Parathyroid adenoma (tissue), 2 donors: Measurements from ENCODE around the gene CFAP20DC.
A peak's percentile ranks its signal among the peaks of the same experiment; 100 is the strongest.

ENCODE experiments used
- H2AFZ ChIP-seq: fragments of 300-600 bp; sonication (generic); one replicate; pipeline ENCODE4 v1.7.0; 2017; ENCODE audit warnings: antibody characterized with exemption, mild to moderate bottlenecking
- H3K27ac ChIP-seq: fragments of 300-600 bp; sonication (generic); one replicate; pipeline ENCODE4 v1.7.0; 2017
- H3K27me3 ChIP-seq: fragments of 300-600 bp; sonication (generic); one replicate; pipeline ENCODE4 v1.7.0; 2017; ENCODE audit warnings: low read length; ENCODE audit not compliant: control insufficient read depth, insufficient read depth
- H3K36me3 ChIP-seq: fragments of 300-600 bp; sonication (generic); one replicate; pipeline ENCODE4 v1.7.0; 2017; ENCODE audit warnings: low read length; ENCODE audit not compliant: control insufficient read depth, insufficient read depth
- H3K4me1 ChIP-seq: fragments of 300-600 bp; sonication (generic); one replicate; pipeline ENCODE4 v1.7.0; 2017; ENCODE audit warnings: control low read depth
- H3K4me2 ChIP-seq: fragments of 300-600 bp; sonication (generic); one replicate; pipeline ENCODE4 v1.7.0; 2017; ENCODE audit warnings: low read length
- H3K4me3 ChIP-seq: fragments of 300-600 bp; sonication (generic); one replicate; pipeline ENCODE4 v1.7.0; 2017; ENCODE audit warnings: low read depth, low read length
- H3K79me2 ChIP-seq: fragments of 300-600 bp; sonication (generic); one replicate; pipeline ENCODE4 v1.7.0; 2017; ENCODE audit warnings: control low read depth
- H3K9ac ChIP-seq: fragments of 300-600 bp; sonication (generic); one replicate; pipeline ENCODE4 v1.7.0; 2017; ENCODE audit warnings: mild to moderate bottlenecking
- H3K9me3 ChIP-seq: fragments of 300-600 bp; sonication (generic); one replicate; pipeline ENCODE4 v1.7.0; 2017; ENCODE audit warnings: low read length; ENCODE audit not compliant: control insufficient read depth
- CTCF ChIP-seq: fragments of 300-600 bp; sonication (generic); IDR thresholded peaks from one replicate; pipeline ENCODE4 v1.7.0; 2017; ENCODE audit warnings: antibody characterized with exemption, mild to moderate bottlenecking
- donor health status: primary hyperparathyroidism.

CFAP20DC gene

GRCh38 chr3:58994746-58995330 is 55.0 kb downstream of the CFAP20DC start:
- Histone ChIP-seq H3K27ac (no peak overlapping the region), H3K9me3 (no peaks in the 10 kb centered on the region)
- TF ChIP-seq CTCF: peak; percentile 65

GRCh38 chr3:58993547-58993946 is 56.3 kb downstream of the CFAP20DC start:
- no peak for TF ChIP-seq CTCF
- Histone ChIP-seq H3K4me2 (no peak overlapping the region), H3K9me3 (no peaks in the 10 kb centered on the region), H3K79me2 (no peaks in the 10 kb centered on the region), H3K27me3 (no peaks in the 10 kb centered on the region), H3K36me3 (no peaks in the 10 kb centered on the region), H2AFZ (no peak overlapping the region), H3K27ac (no peak overlapping the region), H3K4me3 (no peak overlapping the region), H3K9ac (no peak overlapping the region), H3K4me1 (no peaks in the 10 kb centered on the region)

More at GRCh38 chr3:58994746-58995330, 55.0 kb downstream of the CFAP20DC start:
- Histone ChIP-seq H3K4me2 (no peak overlapping the region), H3K4me3 (no peak overlapping the region), H3K27me3 (no peaks in the 10 kb centered on the region), H3K36me3 (no peaks in the 10 kb centered on the region), H2AFZ (peak overlapping the region; percentile 58), H3K4me1 (no peaks in the 10 kb centered on the region), H3K9ac (no peak overlapping the region), H3K79me2 (no peaks in the 10 kb centered on the region)

GRCh38 chr3:58991623-58992022 is 58.2 kb downstream of the CFAP20DC start:
- Histone ChIP-seq H3K9me3 (peaks cover 4% of the 10 kb centered on the region), H3K4me1 (no peaks in the 10 kb centered on the region), H3K4me3 (no peak overlapping the region), H2AFZ (no peak overlapping the region), H3K79me2 (no peaks in the 10 kb centered on the region), H3K4me2 (no peak overlapping the region), H3K9ac (no peak overlapping the region), H3K27ac (no peak overlapping the region), H3K27me3 (no peaks in the 10 kb centered on the region), H3K36me3 (no peaks in the 10 kb centered on the region)
- no peak for TF ChIP-seq CTCF

GRCh38 chr3:58991026-58991425 is 58.8 kb downstream of the CFAP20DC start:
- no peak for TF ChIP-seq CTCF
- H3K79me2 ChIP-seq: no peaks in the 10 kb centered on the region
- no peaks in the 10 kb centered on the region for H3K36me3 ChIP-seq
- H3K4me2 ChIP-seq: no peak overlapping the region
- no peak overlapping the region for H3K27ac ChIP-seq
- no peaks in the 10 kb centered on the region for H3K27me3 ChIP-seq
- H3K4me3 ChIP-seq: no peak overlapping the region
- no peak overlapping the region for H3K9ac ChIP-seq
- no peaks in the 10 kb centered on the region for H3K4me1 ChIP-seq
- no peak overlapping the region for H2AFZ ChIP-seq
- H3K9me3 ChIP-seq: peaks cover 4% of the 10 kb centered on the region

GRCh38 chr3:58989955-58990354 is 59.9 kb downstream of the CFAP20DC start:
- Histone ChIP-seq H3K27me3 (no peaks in the 10 kb centered on the region), H3K9me3 (peaks cover 4% of the 10 kb centered on the region), H3K36me3 (no peaks in the 10 kb centered on the region), H3K4me1 (no peaks in the 10 kb centered on the region), H3K9ac (no peak overlapping the region), H3K79me2 (no peaks in the 10 kb centered on the region), H3K4me3 (no peak overlapping the region), H2AFZ (no peak overlapping the region), H3K27ac (no peak overlapping the region), H3K4me2 (no peak overlapping the region)
- no peak for TF ChIP-seq CTCF
